ENCODE data around the gene KRTAP4-5.
"Not testable (repeated sequence)": the region's sequence is repeated elsewhere in the genome, so short reads cannot be mapped to it uniquely, and the experiment has no call there.

The KRTAP4-5 gene

DNA sequence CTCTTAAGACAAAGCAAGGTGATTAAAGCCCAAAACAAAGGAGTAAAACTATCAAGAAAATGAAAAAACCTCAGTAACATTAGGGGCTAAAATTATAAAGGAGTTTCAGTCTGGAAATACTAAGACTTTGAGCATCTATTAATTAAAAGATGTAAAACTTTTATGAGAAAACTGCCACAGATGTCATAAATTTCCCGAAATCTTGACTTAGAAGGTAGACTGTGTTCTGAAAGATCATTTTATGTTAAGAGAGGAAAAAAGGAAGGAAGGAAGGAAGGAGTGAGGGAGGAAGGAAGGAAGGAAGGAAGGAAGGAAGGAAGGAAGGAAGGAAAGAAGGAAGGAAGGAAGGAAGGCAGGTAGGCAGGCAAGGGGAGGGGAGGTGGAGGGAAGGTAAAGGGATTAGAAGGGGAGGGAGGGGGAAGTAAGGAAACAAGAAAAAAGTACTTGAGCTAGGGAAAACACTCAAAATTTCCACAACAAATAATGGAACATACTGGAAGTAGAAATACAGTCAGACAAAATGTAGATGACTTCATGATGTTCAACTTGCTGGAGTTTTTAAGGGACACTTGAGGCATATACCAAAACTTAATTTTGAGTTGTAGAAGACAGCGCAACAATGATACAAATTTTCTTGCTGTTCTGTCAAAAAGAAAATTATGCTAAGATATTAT lies 2.0 kb downstream of the KRTAP4-5 start:
- DNase-seq: no peak

DNA sequence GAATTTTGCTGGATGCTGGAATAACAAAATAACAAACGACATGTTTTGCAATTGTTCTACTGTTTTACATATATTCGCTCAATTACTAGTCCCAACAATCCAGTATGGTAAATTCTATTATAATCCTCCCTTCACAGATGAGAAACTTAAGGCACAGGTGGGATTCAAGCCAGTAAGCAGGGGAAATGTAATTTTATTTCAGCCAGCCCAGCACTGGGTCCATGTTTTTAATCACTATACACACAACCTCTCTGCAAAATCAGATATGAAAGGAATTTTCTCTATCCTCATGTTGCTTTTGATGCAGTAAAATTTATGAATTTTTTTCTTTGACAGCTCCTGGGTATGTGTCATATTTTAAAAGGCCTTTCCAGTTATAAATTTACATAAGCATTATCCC lies 4.4 kb downstream of the KRTAP4-5 start:
- no peak for DNase-seq

DNA sequence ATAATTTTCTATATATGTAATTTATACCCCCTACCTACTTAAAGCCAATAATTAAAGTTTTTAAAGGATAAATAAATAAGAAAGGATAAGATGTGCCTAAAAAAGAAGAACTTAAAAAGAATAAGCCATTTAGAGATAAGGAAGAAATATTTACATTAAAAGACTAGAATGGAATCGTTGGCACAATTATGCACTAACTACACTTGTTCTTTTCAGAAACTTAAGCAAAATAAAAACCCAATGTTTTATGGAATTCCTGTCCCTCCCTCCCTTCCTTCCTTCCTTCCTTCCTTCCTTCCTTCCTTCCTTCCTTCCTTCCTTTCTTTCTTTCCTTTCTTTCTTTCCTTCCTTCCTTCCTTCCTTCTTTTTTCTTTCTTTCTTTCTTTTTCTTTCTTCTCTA lies 4.8 kb downstream of the KRTAP4-5 start:
- DNase-seq: no peak

DNA sequence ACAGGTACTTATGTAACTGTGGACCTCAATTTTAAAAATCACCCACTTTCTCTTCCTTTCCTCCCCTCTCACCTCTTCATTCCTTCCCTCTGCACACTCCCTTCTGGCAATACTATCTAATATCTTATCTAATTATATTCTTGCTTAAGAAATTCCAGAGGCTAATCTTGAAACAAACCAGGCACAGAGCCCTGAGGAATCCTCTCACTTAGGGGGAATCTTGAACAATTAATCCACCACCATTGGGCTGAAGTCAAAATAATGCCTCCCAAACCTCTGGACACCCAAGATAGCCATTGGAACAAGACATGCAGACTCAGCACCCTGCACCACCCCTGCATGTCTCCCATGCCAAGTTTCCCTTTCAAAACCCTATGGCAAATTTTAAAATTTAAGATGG lies 8.3 kb downstream of the KRTAP4-5 start:
- DNase-seq: no peak

DNA sequence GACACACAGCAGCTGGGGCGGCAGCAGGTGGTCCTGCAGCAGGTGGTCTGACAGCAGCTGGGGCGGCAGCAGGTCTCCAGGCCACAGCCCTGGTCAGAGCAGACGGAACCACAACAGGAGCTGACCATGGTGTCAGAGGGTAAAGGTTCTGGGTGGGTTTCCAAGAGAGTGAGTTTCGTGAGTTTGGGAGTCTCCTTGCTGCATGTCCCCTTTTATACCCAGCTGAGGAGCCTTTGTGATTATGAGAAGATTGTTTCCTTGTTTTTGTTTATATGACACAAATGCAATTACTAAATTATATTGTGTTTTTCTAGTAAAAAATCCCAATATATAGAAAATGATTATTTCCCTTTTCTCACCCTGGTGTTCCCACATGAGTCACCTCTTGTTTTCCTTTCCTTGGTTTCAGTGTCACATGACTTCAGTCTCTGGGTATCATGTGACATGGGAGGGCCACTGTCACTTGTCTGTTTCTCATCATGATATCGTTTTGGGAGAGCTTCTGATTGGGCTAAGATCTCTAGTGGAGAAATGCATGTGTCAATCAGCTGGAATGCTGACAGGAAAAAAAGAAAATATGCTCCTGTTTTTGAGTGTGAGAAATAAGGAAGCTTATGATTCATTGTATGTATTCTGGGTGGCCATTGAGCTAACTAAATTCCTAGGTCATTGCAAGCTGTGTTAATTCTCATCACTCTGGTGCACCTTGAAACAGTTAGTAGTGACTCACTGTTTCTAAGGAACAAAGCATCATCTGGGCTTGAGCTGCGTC lies 9.1 kb downstream of the KRTAP4-5 start, which contains the start of gene KRTAP4-6:
Gene KRTAP4-6, minus strand, starts transcription at position 185 of the 772 bp plus-strand sequence. Its CDS starts 57 bp downstream, at position 128.
- no peak for DNase-seq

DNA sequence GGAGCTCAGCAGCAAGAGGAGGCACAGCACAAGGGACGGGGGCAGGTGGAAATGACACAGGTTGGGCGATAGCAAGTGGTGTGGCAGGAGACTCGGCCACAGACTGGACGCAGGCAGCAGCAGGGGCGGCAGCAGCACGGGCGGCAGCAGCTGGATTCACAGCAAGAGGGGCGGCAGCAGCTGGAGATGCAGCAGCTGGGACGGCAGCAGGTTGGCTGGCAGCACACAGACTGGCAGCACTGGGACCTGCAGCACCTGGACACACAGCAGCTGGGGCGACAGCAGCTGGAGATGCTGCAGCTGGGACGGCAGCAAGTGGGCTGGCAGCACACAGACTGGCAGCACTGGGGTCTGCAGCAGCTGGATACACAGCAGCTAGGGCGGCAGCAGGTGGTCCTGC lies 9.8 kb downstream of the KRTAP4-5 start:
- DNase-seq: not testable (repeated sequence)

DNA sequence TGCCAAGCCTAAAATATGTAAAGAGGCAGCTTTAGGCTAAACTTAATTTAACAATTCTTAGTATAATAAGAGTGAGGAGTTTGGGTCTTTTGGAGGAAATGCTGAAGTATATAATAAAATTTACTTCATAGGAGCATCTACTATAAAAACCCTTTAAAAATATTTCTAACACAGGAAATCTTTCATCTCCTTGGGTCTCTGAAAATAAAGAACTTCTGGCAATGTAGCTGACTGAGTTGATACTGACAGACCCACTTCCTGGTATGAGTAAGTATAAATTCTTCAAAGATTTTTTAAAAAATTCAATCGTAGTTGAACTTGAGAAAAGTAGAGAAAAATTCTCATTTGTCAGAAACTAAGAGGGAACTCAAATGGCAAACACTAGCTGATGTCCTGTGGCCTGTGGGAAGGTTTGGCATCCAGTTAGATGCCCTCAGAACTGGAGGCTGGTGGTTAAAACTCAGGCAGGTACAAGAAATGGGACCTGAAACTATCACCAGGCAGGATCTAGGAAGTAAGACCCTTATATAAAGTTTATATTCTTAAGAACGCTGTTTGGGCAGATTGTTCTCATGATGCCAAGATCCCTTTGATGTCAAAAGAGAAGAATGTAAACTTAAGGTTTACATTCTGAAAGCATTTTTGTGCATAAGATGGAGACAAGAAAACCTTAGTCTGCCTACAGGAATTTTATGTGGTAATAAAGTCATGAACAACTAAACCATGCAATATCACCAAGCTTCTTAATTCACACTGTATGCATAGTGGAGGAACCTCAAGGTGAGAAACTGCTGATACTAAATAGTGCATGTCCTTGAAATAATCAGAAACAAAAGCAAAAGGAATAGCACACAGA lies 15.5 kb downstream of the KRTAP4-5 start:
- DNase-seq: no peak

DNA sequence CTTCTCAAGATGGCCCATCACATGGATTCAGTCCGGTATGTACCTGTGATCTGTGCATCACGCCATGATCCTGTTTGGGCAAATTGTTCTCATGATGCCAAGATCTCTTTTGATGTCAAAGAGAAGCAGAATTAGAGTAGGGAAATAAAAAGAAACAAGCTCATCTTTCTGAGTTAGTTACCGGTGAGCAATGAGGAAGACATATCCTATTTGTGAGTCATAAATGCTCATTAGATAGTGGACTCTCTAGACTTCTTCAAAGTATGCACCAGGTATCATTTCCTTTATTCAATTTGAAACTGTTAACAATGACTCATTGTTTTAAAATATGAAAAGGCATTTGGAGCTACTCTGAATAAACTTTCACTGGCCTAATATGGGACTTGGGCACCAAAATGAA lies 17.6 kb downstream of the KRTAP4-5 start:
- no peak for DNase-seq

DNA sequence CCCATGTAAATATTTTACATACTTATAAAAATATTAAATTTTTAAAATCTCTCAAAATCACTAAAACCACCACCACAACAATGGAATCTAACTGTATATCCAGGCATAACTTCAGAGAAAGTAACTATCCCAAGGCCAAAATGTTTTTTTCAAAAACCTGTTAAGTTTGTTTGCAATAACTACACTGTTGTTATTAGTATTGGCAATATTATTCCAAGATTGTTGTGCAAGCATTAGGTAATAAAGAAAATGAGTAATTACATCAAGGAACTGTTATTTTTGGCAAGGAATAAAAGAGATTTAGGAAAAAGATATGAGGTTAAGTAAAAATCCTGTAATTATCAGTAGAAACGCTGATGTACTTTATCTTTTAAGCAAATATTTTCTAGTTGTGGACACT lies 22.3 kb downstream of the KRTAP4-5 start:
- no peak for DNase-seq

DNA sequence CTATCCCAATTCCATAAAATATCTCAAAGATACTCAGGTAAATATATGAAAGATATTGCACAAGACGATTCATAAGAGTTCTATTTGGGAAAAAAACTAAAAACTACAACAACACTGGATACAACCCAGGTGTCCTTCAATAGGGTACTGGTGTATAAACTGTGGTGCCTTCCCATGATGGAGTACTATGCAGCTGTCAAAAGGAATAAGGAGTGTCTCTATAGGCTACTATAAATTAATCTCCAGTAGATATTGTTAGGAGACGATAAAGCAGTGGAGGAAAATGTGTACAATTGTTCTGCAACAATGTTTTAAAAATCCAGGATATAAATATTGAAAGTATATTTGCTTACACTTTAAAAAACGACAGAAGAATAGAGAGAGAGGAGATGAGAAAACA lies 23.2 kb downstream of the KRTAP4-5 start:
- DNase-seq: no peak

DNA sequence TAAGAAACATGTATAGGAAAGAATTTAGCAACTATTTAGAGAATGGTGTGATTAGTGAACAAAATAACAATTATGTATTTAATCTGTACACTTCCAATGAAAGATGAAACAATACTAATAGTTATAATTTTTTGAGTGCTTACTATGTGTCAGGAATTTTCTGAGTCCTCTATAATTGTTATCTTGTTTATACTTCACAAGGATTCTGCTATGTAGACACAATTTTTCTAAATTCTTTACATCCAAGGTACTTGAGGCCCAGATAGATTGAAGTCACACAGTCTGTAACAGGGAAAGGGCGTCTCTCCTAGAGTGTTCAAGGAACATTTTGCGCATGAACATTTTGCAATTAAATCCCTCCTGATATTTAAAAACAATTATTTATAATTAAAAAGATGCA lies 24.6 kb downstream of the KRTAP4-5 start:
- no peak for DNase-seq

DNA sequence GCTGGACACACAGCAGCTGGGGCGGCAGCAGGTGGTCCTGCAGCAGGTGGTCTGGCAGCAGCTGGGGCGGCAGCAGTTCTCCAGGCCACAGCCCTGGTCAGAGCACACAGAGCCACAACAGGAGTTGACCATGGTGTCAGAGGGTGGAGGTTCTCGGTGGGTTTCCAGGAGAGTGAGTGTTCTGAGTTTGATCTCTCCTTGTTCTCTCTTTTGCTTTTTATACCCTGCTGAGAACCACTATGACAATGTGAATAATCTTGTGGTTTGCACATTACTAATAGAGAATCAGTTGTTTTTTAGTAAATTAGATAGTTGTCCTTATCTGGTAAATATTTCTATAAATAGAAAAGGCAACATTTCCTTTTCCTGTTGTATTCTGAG lies 25.6 kb downstream of the KRTAP4-5 start, which contains the start of gene KRTAP4-12:
Gene KRTAP4-12, minus strand, starts transcription at position 192 of the 381 bp plus-strand sequence. Its CDS starts 60 bp downstream, at position 132.
- not testable (repeated sequence) for DNase-seq

DNA sequence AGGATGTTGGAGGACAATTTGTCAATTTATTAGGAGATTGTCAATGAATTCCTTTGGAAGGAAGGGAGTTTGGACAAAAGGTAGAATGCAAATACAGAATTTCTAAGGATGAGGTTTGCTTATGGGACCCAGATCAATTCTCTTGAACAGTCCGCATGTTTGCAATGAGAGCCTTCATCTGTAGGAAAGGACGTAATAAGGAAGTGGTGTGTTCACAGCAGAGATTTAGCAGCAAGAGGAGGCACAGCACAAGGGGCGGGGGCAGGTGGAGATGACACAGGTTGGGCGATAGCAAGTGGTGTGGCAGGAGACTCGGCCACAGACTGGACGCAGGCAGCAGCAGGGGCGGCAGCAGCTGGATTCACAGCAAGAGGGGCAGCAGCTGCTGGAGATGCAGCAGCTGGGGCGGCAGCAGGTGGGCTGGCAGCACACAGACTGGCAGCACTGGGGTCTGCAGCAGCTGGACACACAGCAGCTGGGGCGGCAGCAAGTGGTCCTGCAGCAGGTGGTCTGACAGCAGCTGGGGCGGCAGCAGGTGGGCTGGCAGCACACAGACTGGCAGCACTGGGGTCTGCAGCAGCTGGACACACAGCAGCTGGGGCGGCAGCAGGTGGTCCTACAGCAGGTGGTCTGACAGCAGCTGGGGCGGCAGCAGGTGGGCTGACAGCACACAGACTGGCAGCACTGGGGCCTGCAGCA lies 26.2 kb downstream of the KRTAP4-5 start:
- DNase-seq: not testable (repeated sequence)

DNA sequence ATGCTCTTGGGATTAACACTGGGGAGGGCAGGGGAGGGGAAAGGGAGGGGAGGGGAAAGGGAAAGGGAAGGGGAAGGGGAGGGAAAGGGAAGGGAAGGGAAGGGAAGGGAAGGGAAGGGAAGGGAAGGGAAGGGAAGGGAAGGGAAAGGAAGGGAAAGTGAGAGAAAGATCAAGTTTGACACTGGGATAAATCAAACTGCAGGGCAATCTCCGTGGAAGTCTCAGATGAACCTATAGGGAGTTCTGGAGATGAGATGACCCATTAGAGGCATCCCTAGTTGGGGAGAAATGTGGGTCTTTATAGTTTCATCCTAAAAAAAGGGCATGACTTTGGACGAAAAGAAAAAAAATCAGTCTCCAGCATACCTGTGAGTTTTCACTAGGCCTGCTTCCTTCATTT lies 27.9 kb downstream of the KRTAP4-5 start:
- DNase-seq: no peak

DNA sequence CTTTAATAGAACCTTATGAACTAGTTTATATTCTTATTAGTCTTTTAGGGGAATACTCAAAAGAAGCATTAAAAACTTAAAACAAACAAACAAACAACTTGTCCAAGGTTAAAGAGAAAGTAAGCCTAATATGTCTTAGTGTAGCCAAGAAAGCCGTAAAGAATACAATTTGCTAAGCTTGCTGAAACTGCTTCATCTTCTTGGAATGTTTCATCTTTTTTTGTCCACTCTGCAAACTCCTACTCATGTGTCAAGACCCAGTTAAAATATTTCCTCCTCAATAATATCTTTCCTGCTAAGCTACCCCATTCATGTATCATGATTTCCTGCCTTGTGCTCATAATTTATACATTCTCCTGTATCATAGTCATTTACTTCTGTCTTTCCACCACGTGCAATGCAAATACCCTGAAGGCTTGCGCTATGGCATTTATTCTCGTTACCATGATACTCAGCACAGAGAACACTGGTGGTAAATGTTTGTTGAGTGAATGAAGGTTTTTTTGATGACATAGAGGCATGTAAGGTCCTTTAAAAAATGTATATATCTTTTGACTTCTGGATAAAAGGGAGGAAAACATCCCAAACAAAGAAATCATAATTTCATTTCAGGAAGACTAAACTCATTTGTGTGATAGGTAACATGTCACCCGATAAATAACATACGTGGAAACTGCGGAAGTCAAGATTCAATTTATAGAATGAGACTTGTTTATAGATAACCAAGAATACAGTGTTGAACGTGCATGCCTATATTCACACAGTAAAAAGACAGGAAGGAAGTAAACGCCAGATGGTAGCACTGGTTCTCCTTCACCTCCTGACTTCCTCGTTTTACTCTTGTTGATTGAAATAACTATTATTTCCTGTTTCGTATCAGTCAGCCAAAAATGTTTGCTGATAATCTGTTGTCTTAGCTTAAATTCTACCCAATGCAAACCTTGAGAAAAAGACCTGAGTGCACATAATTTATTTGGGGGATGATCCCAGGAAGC lies 29.6 kb downstream of the KRTAP4-5 start:
- DNase-seq: not testable (repeated sequence)

DNA sequence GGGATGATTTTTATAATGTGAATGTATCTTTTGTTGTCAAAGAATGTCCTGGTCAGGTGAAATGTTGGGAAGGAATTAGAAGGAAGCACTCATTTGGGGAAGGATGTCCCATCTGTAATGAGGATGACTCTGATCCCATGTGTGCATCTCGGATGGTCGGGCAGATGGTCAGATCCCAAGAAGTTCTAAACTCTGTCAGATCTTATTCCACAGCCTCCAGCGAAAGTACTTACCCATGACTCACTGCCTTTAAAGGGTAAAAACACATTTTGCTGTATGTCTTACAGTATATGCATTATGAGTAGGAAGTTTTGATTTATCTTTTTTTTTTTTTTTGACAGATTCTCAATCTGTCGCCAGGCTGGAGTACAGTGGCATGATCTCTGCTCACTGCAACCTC lies 30.9 kb downstream of the KRTAP4-5 start:
- DNase-seq: no peak

DNA sequence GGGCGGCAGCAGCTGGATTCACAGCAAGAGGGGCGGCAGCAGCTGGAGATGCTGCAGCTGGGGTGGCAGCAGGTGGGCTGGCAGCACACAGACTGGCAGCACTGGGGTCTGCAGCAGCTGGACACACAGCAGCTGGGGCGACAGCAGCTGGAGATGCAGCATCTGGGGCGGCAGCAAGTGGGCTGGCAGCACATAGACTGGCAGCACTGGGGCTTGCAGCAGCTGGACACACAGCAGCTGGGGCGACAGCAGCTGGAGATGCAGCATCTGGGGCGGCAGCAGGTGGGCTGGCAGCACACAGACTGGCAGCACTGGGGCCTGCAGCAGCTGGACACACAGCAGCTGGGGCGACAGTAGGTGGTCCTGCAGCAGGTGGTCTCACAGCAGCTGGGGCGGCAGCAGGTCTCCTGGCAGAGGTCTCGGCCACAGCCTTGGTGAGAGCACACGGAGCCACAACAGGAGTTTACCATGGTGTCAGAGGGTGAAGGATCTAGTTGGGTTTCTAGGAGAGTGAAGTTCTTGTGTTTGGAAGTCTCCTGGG lies 31.7 kb downstream of the KRTAP4-5 start, which contains the start of gene KRTAP4-11:
Gene KRTAP4-11, minus strand, starts transcription at position 528 of the 541 bp plus-strand sequence. Its CDS starts 58 bp downstream, at position 470.
- DNase-seq: not testable (repeated sequence)

DNA sequence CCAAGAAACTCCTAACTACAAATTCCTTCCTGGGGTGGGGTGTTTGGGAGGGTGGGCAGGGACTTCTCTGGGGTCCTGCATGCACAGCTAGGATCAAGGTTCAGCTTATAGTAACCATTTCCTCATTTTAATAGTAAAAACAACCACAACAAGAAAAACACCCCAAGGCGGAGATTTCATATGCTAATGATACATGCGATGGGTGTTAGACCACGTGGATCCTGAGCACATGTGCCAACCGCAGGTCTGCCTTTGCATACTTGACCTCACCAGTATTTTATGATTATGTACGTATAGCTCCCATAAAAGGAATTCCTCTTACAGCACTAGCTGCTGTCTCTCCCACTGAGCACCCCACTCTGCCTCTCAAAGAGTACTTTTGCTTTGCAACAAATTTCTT lies 33.3 kb downstream of the KRTAP4-5 start:
- DNase-seq: no peak

DNA sequence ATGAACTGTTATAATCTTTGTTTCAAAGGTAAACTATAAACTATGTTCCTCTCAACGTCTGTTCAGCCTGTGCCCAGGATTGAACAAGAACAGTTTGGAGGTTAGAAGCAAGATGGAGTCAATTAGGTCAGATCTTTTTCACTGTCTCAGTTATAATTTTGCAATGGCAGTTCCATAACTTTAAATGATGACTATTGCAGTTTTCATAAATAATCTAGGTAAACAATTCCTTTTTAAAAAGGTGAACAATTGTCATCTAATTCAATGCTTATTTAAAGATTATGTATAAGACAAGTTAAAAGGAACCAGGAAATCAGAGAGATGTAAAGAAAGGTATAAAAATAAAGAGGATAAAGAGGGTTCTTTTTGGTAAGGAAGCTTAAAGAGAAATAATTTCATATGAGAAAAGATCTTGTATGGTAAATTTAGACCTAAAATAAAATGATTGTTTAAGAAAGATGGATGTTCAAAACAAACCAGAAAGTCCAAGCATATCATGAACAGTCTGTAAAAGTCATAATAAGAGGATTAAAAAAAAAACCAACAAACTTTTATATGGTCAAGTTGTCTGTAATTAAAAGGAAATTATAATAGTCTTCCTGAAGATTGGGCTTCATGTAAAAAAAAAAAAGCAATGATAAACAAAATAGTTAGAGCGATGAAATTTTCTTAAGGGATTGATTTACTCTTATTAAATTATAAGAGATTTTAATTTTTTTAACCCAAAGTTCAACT lies 38.3 kb downstream of the KRTAP4-5 start:
- no peak for DNase-seq

All from right kidney (tissue), 1 donor.